ENCODE data around the gene GPR45.

DNA sequence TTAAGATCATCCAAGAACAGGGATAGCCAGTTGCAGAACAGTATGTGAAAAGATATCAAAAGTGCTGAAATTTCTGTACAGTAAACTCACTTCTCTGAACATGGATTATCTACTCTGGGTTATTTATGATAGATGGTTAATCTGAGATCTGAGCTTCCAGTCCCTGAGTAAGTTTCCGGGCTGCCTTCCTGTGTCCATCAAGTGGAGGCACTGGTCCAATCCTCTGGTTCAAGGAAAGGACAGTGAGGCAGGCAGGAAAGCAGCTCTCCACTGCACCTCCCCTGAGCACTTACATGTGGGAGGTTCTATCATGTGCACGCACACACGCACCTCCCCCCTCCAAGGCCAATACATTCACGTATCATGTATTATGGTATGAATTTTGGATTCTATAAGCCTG lies 32.5 kb downstream of the GPR45 start:
- TF ChIP-seq, protein P1, sequence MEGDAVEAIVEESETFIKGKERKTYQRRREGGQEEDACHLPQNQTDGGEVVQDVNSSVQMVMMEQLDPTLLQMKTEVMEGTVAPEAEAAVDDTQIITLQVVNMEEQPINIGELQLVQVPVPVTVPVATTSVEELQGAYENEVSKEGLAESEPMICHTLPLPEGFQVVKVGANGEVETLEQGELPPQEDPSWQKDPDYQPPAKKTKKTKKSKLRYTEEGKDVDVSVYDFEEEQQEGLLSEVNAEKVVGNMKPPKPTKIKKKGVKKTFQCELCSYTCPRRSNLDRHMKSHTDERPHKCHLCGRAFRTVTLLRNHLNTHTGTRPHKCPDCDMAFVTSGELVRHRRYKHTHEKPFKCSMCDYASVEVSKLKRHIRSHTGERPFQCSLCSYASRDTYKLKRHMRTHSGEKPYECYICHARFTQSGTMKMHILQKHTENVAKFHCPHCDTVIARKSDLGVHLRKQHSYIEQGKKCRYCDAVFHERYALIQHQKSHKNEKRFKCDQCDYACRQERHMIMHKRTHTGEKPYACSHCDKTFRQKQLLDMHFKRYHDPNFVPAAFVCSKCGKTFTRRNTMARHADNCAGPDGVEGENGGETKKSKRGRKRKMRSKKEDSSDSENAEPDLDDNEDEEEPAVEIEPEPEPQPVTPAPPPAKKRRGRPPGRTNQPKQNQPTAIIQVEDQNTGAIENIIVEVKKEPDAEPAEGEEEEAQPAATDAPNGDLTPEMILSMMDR (IDR thresholded peaks at IDR 0.05), result no peak
- TF ChIP-seq POLR2A (IDR thresholded peaks at IDR 0.05), result no peak
